NCI-H510A (cell line): ENCODE results near the gene ATP6V0B.

ENCODE experiments used
- DNase-seq: peaks from one replicate; lab custom pipeline; 2025; lab: John Stamatoyannopoulos, UW

The ATP6V0B gene

DNA sequence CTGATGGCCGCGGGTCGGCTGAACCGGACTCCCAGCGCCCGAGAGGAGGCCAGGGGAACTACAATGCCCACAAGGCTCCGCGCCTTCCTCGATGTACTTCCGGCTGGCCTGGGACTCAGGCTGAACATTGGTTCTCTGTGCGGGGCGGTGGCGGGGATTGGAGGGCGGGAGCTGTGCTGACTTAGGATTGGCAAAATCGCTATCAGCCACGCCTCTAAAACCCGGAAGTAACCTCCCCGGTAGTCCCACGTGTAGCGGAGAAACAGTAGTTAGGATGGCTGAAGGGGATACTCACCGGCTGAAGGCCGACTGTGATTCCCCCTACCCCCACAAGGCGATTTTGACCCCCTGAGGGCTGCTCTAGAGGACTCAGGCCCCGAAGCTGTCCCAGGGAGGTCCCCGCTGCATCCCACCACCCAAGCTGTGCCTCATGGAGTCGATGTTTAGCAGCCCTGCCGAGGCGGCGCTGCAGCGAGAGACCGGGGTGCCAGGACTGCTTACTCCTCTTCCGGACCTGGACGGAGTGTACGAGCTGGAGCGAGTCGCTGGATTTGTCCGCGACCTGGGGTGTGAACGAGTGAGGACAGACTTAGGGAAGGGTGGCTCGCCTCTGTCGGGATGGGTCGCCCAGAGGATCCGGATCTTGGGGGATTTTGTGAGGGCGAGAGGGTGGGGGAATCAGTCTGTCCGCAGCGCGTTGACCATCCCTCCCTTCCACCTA lies 4.9 kb upstream of the ATP6V0B start, which contains the start of gene DPH2:
Gene DPH2, plus strand, starts transcription at position 265 of the 721 bp plus-strand sequence. Its CDS starts 166 bp downstream, at position 431.
- peak; percentile 100 for DNase-seq

DNA sequence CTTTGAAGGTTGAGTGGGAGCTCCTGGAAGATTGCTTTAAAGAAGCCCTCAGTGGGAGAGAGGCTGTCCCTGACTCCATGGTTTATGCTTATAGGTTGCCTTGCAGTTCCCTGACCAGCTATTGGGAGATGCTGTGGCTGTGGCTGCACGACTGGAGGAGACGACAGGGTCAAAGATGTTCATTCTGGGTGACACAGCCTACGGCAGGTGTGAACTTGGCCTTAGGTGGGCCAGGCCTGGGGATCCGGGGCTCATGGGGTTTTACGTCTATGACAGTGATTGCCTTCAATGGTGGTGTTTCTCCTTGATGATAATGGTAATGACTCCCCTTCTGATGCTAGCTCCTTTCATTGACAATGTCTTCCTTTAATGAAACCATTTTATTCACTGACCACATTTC lies 4.3 kb upstream of the ATP6V0B start:
- no peak for DNase-seq

- DNase-seq: no peak
Observed at GRCh38 chr1:43970911-43971310, 3.8 kb upstream of the ATP6V0B start.

DNA sequence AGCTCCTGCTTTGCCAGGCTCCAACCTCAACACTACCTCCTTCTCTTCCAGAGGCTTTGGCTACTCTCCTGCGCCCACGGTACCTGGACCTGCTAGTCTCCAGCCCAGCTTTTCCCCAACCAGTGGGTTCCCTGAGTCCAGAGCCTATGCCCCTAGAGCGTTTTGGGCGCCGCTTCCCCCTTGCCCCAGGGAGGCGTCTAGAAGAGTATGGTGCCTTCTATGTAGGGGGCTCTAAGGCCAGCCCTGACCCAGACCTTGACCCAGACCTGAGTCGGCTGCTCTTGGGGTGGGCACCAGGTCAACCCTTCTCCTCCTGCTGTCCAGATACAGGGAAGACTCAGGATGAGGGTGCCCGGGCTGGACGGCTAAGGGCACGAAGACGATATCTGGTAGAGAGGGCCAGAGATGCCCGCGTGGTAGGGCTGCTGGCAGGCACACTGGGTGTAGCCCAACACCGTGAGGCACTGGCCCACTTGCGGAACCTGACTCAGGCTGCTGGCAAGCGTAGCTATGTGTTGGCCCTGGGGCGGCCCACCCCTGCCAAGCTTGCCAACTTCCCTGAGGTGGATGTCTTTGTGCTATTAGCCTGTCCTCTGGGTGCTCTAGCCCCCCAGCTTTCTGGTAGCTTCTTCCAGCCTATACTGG lies 3.3 kb upstream of the ATP6V0B start:
- no peak for DNase-seq

- peak; percentile 92 for DNase-seq
Observed at GRCh38 chr1:43973981-43974442, 748 bp upstream of the ATP6V0B start.

DNA sequence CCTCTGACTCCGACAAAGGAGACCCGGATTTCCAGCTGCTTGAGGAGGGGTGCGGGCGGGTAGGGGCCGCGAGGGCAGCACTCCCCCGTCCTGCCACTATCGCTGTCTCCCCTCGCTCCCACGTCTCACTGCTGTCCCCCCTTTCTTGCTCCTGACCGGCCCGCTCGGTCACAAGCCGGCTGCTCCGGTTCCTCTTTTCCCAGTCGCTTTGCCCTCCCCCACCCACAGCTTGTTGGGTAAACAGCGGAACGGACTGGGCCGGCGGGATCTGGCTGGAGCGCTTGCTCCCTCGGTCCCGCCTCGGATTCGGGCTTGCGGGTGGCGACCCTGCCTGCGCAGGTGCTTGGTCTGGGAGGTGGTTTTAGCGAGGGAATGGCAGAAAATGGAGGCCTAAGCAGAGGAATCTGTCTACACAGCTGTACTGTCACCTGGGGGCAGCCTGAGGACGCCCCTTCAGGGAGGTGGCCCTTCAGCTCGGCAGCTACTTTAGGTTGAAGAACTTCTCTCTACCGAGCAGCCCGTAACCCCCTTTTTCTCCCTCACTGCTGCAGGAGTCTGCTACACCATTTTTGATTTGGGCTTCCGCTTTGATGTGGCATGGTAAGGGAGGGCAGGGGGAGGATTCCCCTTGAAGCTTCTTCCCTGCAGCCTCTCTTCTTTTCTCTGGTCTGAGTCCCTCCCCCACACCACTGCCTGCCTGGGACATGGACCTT lies 645 bp downstream of the ATP6V0B start:
- peak; percentile 67 for DNase-seq

DNA sequence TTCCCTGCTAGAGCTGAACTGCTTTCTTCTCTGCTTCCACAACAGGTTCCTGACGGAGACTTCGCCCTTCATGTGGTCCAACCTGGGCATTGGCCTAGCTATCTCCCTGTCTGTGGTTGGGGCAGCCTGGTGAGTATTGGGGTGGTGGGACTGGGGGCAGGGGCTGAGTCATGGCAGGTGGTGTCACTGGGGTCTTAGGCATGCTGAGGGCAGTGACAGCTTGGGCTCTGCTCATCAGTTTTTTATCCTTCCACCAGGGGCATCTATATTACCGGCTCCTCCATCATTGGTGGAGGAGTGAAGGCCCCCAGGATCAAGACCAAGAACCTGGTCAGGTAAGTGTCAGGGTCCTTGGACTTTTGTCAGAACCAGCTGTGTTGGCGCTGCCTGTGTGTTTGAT lies 1.3 kb downstream of the ATP6V0B start:
- DNase-seq: no peak

DNA sequence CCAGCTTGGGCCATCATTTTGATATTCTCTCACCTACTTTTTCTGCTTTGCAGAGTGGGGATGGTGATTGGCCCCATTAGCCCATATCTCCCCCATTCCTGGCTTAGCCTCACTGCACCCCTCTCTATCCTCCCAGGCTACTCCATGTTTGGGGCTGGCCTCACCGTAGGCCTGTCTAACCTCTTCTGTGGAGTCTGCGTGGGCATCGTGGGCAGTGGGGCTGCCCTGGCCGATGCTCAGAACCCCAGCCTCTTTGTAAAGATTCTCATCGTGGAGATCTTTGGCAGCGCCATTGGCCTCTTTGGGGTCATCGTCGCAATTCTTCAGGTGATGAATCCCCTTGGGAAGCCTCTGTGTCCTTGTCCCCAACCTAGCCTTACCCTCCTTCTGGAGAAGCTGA lies 2.1 kb downstream of the ATP6V0B start:
- no peak for DNase-seq

- no peak for DNase-seq
Observed at GRCh38 chr1:43977376-43978263, 2.9 kb downstream of the ATP6V0B start.

- DNase-seq: no peak
Observed at GRCh38 chr1:43978264-43978550, 3.4 kb downstream of the ATP6V0B start.

GRCh38 chr1:43978551-43979260 lies 3.9 kb downstream of the ATP6V0B start, which contains the start of gene B4GALT2:
Gene B4GALT2, plus strand, starts transcription at chr1:43979210. Its CDS starts 1,951 bp downstream, at chr1:43981161.
- DNase-seq: peak; percentile 94

GRCh38 chr1:43979261-43979527 lies 4.4 kb downstream of the ATP6V0B start:
- DNase-seq: no peak

- DNase-seq: peak; percentile 78
Observed at GRCh38 chr1:43979528-43980254, 4.9 kb downstream of the ATP6V0B start.

GRCh38 chr1:43980255-43981134 lies 5.7 kb downstream of the ATP6V0B start:
- peak; percentile 52 for DNase-seq

DNA sequence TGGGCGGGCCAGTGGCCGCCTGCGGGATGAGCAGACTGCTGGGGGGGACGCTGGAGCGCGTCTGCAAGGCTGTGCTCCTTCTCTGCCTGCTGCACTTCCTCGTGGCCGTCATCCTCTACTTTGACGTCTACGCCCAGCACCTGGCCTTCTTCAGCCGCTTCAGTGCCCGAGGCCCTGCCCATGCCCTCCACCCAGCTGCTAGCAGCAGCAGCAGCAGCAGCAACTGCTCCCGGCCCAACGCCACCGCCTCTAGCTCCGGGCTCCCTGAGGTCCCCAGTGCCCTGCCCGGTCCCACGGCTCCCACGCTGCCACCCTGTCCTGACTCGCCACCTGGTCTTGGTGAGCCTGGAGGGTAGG lies 6.4 kb downstream of the ATP6V0B start:
- peak; percentile 91 for DNase-seq

DNA sequence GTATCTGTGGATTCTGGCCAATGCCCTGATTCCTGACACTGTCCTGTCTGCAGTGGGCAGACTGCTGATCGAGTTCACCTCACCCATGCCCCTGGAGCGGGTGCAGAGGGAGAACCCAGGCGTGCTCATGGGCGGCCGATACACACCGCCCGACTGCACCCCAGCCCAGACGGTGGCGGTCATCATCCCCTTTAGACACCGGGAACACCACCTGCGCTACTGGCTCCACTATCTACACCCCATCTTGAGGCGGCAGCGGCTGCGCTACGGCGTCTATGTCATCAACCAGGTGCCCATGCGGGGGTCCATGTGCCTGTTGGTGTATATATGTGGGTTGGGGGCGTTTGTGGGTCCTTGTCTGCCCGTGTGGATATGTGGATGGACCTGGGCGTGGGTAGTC lies 6.9 kb downstream of the ATP6V0B start:
- DNase-seq: no peak

DNA sequence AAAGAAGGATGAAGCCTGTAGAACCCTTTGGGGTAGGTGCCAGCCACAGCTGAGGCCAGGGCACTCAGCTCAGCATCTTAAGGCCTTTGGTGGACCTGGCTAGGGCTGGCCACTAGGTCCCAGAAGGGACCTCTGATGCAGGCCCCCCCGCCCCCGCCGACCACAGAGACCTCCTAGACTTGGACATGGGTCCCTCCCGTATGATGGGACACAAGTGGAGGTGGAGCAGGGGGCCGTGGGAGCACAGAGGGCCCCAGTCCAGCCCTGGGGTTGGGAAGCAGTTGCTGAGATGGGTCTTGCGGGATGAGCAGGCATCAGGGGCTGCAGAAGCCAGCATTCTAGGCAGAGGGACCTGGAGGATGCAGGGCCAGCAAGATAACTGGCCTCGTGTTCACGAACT lies 7.5 kb downstream of the ATP6V0B start:
- no peak for DNase-seq

DNA sequence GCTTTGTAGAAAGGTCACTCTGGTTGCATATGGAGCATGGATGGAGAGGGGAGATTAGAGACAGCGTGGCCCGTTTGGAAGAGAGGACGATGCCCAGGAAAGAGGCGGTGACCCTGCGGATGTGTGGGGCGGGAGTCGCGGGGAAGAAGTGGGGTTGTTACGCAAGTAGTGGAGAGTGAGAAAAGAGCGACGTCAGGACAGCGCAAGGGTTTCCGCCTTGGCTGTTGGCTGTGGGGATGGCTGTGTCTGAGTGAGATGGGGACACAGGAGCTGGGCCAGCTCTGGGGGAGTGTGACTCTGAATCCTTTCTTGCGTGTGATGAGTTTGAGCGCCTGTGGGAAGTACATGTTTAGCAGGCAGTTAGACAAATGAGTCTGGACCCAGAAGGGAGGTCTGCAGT lies 8.0 kb downstream of the ATP6V0B start:
- no peak for DNase-seq

GRCh38 chr1:43983253-43983899 lies 8.6 kb downstream of the ATP6V0B start:
- no peak for DNase-seq
